H9 (cell line): Measurements from ENCODE around the gene PIK3C2B. TPM values are rescaled to one million over a fixed set of nuclear protein-coding genes. Genes with fewer than 3 reads are reported as not detected.

Experiments
- DNase-seq: peaks from one replicate; pipeline ENCODE4 v3.0.0-alpha.2; 2017
- H2AFZ ChIP-seq: one replicate; pipeline ENCODE4 v1.6.1; 2013; ENCODE audit warnings: mild to moderate bottlenecking, low read length, control low read depth, moderate library complexity
- H2AK5ac ChIP-seq: 2 replicates; pipeline ENCODE4 v1.6.1; 2013; ENCODE audit warnings: low read length, control low read depth, mixed read lengths; ENCODE audit not compliant: insufficient read length
- H2BK120ac ChIP-seq: one replicate; pipeline ENCODE4 v1.6.1; 2013; ENCODE audit warnings: low read depth, mild to moderate bottlenecking, low read length, control low read depth, inconsistent platforms; ENCODE audit not compliant: poor library complexity, severe bottlenecking
- H2BK12ac ChIP-seq: 2 replicates; pipeline ENCODE4 v1.6.1; 2013; ENCODE audit warnings: low read length, control low read depth, mixed read lengths, low read depth; ENCODE audit not compliant: insufficient read length
- H2BK15ac ChIP-seq: 2 replicates; pipeline ENCODE4 v1.6.1; 2013; ENCODE audit warnings: low read depth, low read length, control low read depth
- H2BK20ac ChIP-seq: one replicate; pipeline ENCODE4 v1.6.1; 2013; ENCODE audit warnings: low read depth, mild to moderate bottlenecking, low read length, control low read depth, inconsistent platforms; ENCODE audit not compliant: poor library complexity, severe bottlenecking
- H2BK5ac ChIP-seq: 2 replicates; pipeline ENCODE4 v1.6.1; 2013; ENCODE audit warnings: low read length, control low read depth, mixed read lengths; ENCODE audit not compliant: insufficient read length
- H3K14ac ChIP-seq: 2 replicates; pipeline ENCODE4 v1.6.1; 2013; ENCODE audit warnings: low read length, control low read depth; ENCODE audit not compliant: insufficient read depth
- H3K18ac ChIP-seq: 2 replicates; pipeline ENCODE4 v1.6.1; 2013; ENCODE audit warnings: low read depth, mild to moderate bottlenecking, mixed read lengths, low read length, control low read depth; ENCODE audit not compliant: insufficient read length
- H3K23ac ChIP-seq: 2 replicates; pipeline ENCODE4 v1.6.1; 2013; ENCODE audit warnings: low read length, control low read depth, mixed read lengths, low read depth; ENCODE audit not compliant: insufficient read length
- H3K23me2 ChIP-seq: 2 replicates; pipeline ENCODE4 v1.6.1; 2013; ENCODE audit warnings: low read depth, mild to moderate bottlenecking, mixed read lengths, low read length, control low read depth; ENCODE audit not compliant: insufficient read length, poor library complexity, severe bottlenecking
- H3K27ac ChIP-seq: 2 replicates; pipeline ENCODE4 v1.5.1; 2013; ENCODE audit warnings: low read length, control low read depth, mixed read lengths, low read depth; ENCODE audit not compliant: insufficient read length
- H3K27me3 ChIP-seq: 2 replicates; pipeline ENCODE4 v1.6.1; 2013; ENCODE audit warnings: low read length, control low read depth, inconsistent platforms; ENCODE audit not compliant: insufficient read depth
- H3K4ac ChIP-seq: 2 replicates; pipeline ENCODE4 v1.6.1; 2013; ENCODE audit warnings: low read depth, mild to moderate bottlenecking, control low read depth, inconsistent platforms, low read length, moderate library complexity
- H3K4me1 ChIP-seq: 2 replicates; pipeline ENCODE4 v1.6.1; 2013; ENCODE audit warnings: low read length, control low read depth, inconsistent platforms; ENCODE audit not compliant: insufficient read depth
- H3K4me2 ChIP-seq: 2 replicates; pipeline ENCODE4 v1.6.1; 2013; ENCODE audit warnings: low read length, control low read depth, mixed read lengths; ENCODE audit not compliant: insufficient read length, insufficient read depth
- H3K56ac ChIP-seq: 2 replicates; pipeline ENCODE4 v1.6.1; 2013; ENCODE audit warnings: low read depth, mild to moderate bottlenecking, mixed read lengths, low read length, control low read depth; ENCODE audit not compliant: insufficient read length
- H3K79me1 ChIP-seq: 2 replicates; pipeline ENCODE4 v1.6.1; 2013; ENCODE audit warnings: low read depth, mild to moderate bottlenecking, moderate library complexity, low read length, control low read depth, inconsistent platforms; ENCODE audit not compliant: insufficient read depth, poor library complexity, severe bottlenecking
- H3K79me2 ChIP-seq: 2 replicates; pipeline ENCODE4 v1.6.1; 2013; ENCODE audit warnings: low read length, control low read depth, inconsistent platforms; ENCODE audit not compliant: insufficient read depth
- H3K9ac ChIP-seq: 2 replicates; pipeline ENCODE4 v1.6.1; 2013; ENCODE audit warnings: low read length, control low read depth, mixed read lengths; ENCODE audit not compliant: insufficient read length; ENCODE audit errors: extremely low read depth
- H3K9me3 ChIP-seq: one replicate; pipeline ENCODE4 v1.6.1; 2013; ENCODE audit warnings: low read depth, low read length, inconsistent platforms; ENCODE audit not compliant: control insufficient read depth
- H3T11ph ChIP-seq: one replicate; pipeline ENCODE4 v1.6.1; 2013; ENCODE audit warnings: mild to moderate bottlenecking, low read length, control low read depth, inconsistent platforms
- H4K20me1 ChIP-seq: one replicate; pipeline ENCODE4 v1.6.1; 2013; ENCODE audit not compliant: control insufficient read depth, insufficient read length, insufficient read depth
- H4K5ac ChIP-seq: 2 replicates; pipeline ENCODE4 v1.6.1; 2013; ENCODE audit warnings: low read depth, mild to moderate bottlenecking, mixed read lengths, low read length, control low read depth; ENCODE audit not compliant: insufficient read length
- H4K8ac ChIP-seq: replicated peaks from 2 replicates; pipeline ENCODE4 v1.6.1; 2013; ENCODE audit warnings: low read length, control low read depth, mixed read lengths, low read depth; ENCODE audit not compliant: insufficient read length
- H4K91ac ChIP-seq: 2 replicates; pipeline ENCODE4 v1.6.1; 2013; ENCODE audit warnings: low read depth, mild to moderate bottlenecking, moderate library complexity, mixed read lengths, low read length, control low read depth; ENCODE audit not compliant: insufficient read length
- H3K27ac Mint-ChIP-seq, 3 experiments: 2 replicates in 2 of 3; 3 replicates in 1 of 3; pipeline ENCODE4 v1.8.0; 2020 to 2021; ENCODE audit warnings: mixed read lengths in 3 of 3, mild to moderate bottlenecking in 1 of 3, moderate library complexity in 1 of 3
- H3K27me3 Mint-ChIP-seq: 2 replicates; pipeline ENCODE4 v1.8.0; 2021; ENCODE audit warnings: low read depth, mild to moderate bottlenecking, moderate library complexity, mixed read lengths
- H3K36me3 Mint-ChIP-seq, 3 experiments: 2 replicates in 2 of 3; 3 replicates in 1 of 3; pipeline ENCODE4 v1.8.0; 2020 to 2021; ENCODE audit warnings: low read depth in 3 of 3, mixed read lengths in 3 of 3; ENCODE audit not compliant: insufficient read depth in 1 of 3
- H3K4me1 Mint-ChIP-seq, 2 experiments: 2 replicates each; pipeline ENCODE4 v1.8.0; 2020; ENCODE audit warnings: mixed read lengths in 2 of 2
- H3K4me3 Mint-ChIP-seq, 2 experiments: 2 replicates in 1 of 2; 3 replicates in 1 of 2; pipeline ENCODE4 v1.8.0; 2020 to 2021; ENCODE audit warnings: mild to moderate bottlenecking in 2 of 2, mixed read lengths in 2 of 2, moderate library complexity in 1 of 2
- H3K9me3 Mint-ChIP-seq, 2 experiments: 2 replicates in 1 of 2; 3 replicates in 1 of 2; pipeline ENCODE4 v1.8.0; 2020; ENCODE audit warnings: mild to moderate bottlenecking in 2 of 2, mixed read lengths in 2 of 2, moderate library complexity in 1 of 2
- CTCF ChIP-seq: fragments of 200-600 bp; sonication (generic); conservative IDR thresholded peaks from 3 replicates; pipeline ENCODE4 v1.8.0; 2021; ENCODE audit warnings: antibody characterized with exemption, mild to moderate bottlenecking
- WGBS: extraction: QIAGEN DNeasy Blood & Tissue Kit; methylation state at CpG from one replicate; pipeline ENCODE4 v1.1.7; 2013; ENCODE audit warnings: missing lambda C conversion rate, low lambda C conversion rate, mixed read lengths; ENCODE audit not compliant: insufficient read length; ENCODE audit errors: extremely low coverage; 5-methylcytosine and 5-hydroxymethylcytosine counted together
- total RNA-seq: library from RNA; stranded (reverse); gene quantifications from 2 replicates; pipeline ENCODE4 v1.2.1, GENCODE V29; 2021

The PIK3C2B gene
- total RNA-seq, 1 experiment from 2014 or later = 13.1 TPM

- Mint-ChIP-seq H3K27me3 (no peaks in the 10 kb centered on the region), H3K4me3 (no peak overlapping the region), H3K36me3 (no peaks in the 10 kb centered on the region), H3K9me3 (no peaks in the 10 kb centered on the region), H3K27ac (peak overlapping the region in 1 of 3 experiments; percentile 93; a peak in 1 of 7 replicates), H3K4me1 (peaks cover 37 to 46% of the 10 kb centered on the region in 2 experiments)
- H2BK15ac ChIP-seq = no peak overlapping the region
- H3K4me2 ChIP-seq = no peak overlapping the region
- H4K8ac ChIP-seq = no peak overlapping the region
- no peaks in the 10 kb centered on the region for H3K9me3 ChIP-seq
- H2BK12ac ChIP-seq = no peak overlapping the region
- no peak overlapping the region for H3K4ac ChIP-seq
- no peak overlapping the region for H3K9ac ChIP-seq
- H2BK5ac ChIP-seq = no peak overlapping the region
- DNase-seq = no peak
- H3K14ac ChIP-seq = no peak overlapping the region
- H3K79me1 ChIP-seq = no peaks in the 10 kb centered on the region
- H3K79me2 ChIP-seq = no peaks in the 10 kb centered on the region
- H4K91ac ChIP-seq = no peak overlapping the region
- no peak overlapping the region for H3K18ac ChIP-seq
- no peak overlapping the region for H3K27ac ChIP-seq
- no peaks in the 10 kb centered on the region for H3K27me3 ChIP-seq
- no peak overlapping the region for H3K56ac ChIP-seq
- no peak overlapping the region for H3T11ph ChIP-seq
- H2AFZ ChIP-seq = no peak overlapping the region
- no peak overlapping the region for H2AK5ac ChIP-seq
- H4K5ac ChIP-seq = no peak overlapping the region
- TF ChIP-seq CTCF = no peak
- H2BK20ac ChIP-seq = no peak overlapping the region
- H2BK120ac ChIP-seq = no peak overlapping the region
- whole genome bisulfite sequencing = no CpG with 5 or more reads among the region's 8 CpGs
- no peak overlapping the region for H3K23ac ChIP-seq
- H4K20me1 ChIP-seq = no peaks in the 10 kb centered on the region
- H3K23me2 ChIP-seq = no peaks in the 10 kb centered on the region
- peaks cover 3% of the 10 kb centered on the region; the same call in 1 of the 2 replicates for H3K4me1 ChIP-seq
Measured at GRCh38 chr1:204480515-204480914, 14.1 kb downstream of the PIK3C2B start.
